Testis (tissue), 3 donors: ENCODE measurements around the gene IL16. TPM values are rescaled to one million over a fixed set of nuclear protein-coding genes. Genes with fewer than 3 reads are reported as not detected.

Experiments used
- DNase-seq: peaks from one replicate; pipeline ENCODE4 v3.0.0-alpha.2; 2019
- H3K27ac ChIP-seq, 2 donors: fragments of 200-600 bp; sonication (generic); one replicate each; pipeline ENCODE4 v1.5.1; 2019
- H3K27me3 ChIP-seq: fragments of 200-600 bp; sonication (generic); one replicate; pipeline ENCODE4 v1.5.1; 2019
- H3K36me3 ChIP-seq: fragments of 200-600 bp; sonication (generic); one replicate; pipeline ENCODE4 v1.5.1; 2017; ENCODE audit warnings: low read depth; ENCODE audit errors: missing control alignments
- H3K4me1 ChIP-seq: fragments of 200-600 bp; sonication (generic); one replicate; pipeline ENCODE4 v1.5.1; 2019
- H3K4me3 ChIP-seq, 2 donors: fragments of 200-600 bp; sonication (generic); one replicate each; pipeline ENCODE4 v1.5.1; 2017 to 2019
- H3K9me3 ChIP-seq: fragments of 200-600 bp; sonication (generic); one replicate; pipeline ENCODE4 v1.5.1; 2017
- CTCF ChIP-seq, 3 experiments: fragments of 450-650 bp in 2 of 3; fragments of 200-600 bp in 1 of 3; sonication (generic) in 1 of 3; IDR thresholded peaks; one replicate each; pipeline ENCODE4 v1.5.1; 2016 to 2019; ENCODE audit warnings: antibody characterized with exemption in 3 of 3, mild to moderate bottlenecking in 2 of 3, moderate library complexity in 1 of 3
- POLR2A ChIP-seq: fragments of 450-650 bp; IDR thresholded peaks from one replicate; pipeline ENCODE4 v1.6.1; 2017; ENCODE audit warnings: antibody characterized with exemption, mild to moderate bottlenecking, moderate library complexity
- WGBS, 2 donors: methylation state at CpG; one replicate each; pipeline ENCODE4 v1.1.5; 2018; 5-methylcytosine and 5-hydroxymethylcytosine counted together
- intact Hi-C: fragments of 100-400 bp; cut with DNase I; formaldehyde crosslinking; loops from one replicate; pipeline ENCODE4 v1.15.1; 2023; ENCODE audit warnings: low total_unique reads
- polyA plus RNA-seq: library from polyadenylated mRNA; stranded (reverse); fragments of 350-450 nt; fragmentation: Illumina TruSeq; extraction: RNeasy Lipid Tissue Mini Kit (QIAGEN cat#74804); gene quantifications from one replicate; pipeline ENCODE4 v1.2.3, GENCODE V29; 2014; ENCODE audit warnings: low read depth, low replicate concordance; ENCODE audit not compliant: insufficient read depth
- total RNA-seq, 2 donors: library from RNA; depleted of rRNA; stranded (reverse); fragments of >200 nt; gene quantifications; one replicate each; pipeline ENCODE4 v1.2.3, GENCODE V29; 2016

The IL16 gene
- total and polyA plus RNA-seq, 3 donors from 2014 or later, result 13.1 to 17.6 (median 14.9) TPM

GRCh38 chr15:81239190-81239589 lies 42.5 kb downstream of the IL16 start:
- Histone ChIP-seq H3K27me3 (no peaks in the 10 kb centered on the region), H3K4me3 (no peak overlapping the region), H3K27ac (no peak overlapping the region), H3K36me3 (no peaks in the 10 kb centered on the region), H3K9me3 (no peaks in the 10 kb centered on the region), H3K4me1 (peaks cover 16% of the 10 kb centered on the region)
- DNase-seq, result no peak
- intact Hi-C loops, result no loop called here
- TF ChIP-seq POLR2A, result no peak
- no peak for TF ChIP-seq CTCF (IDR thresholded peaks at IDR 0.05)

GRCh38 chr15:81242778-81243177 lies 46.1 kb downstream of the IL16 start:
- intact Hi-C loops, result no loop called here
- TF ChIP-seq POLR2A, result no peak
- TF ChIP-seq CTCF (IDR thresholded peaks at IDR 0.05), result no peak
- no peaks in the 10 kb centered on the region for H3K36me3 ChIP-seq
- WGBS, 2 donors, result 70% methylated on average over 1 of the region's 1 CpG
- no peaks in the 10 kb centered on the region for H3K9me3 ChIP-seq
- no peak overlapping the region for H3K4me3 ChIP-seq
- peaks cover 4% of the 10 kb centered on the region for H3K4me1 ChIP-seq
- H3K27me3 ChIP-seq, result no peaks in the 10 kb centered on the region
- DNase-seq, result no peak
- H3K27ac ChIP-seq, result no peak overlapping the region

- no peaks in the 10 kb centered on the region for H3K36me3 ChIP-seq
- H3K4me1 ChIP-seq, result peaks cover 4% of the 10 kb centered on the region
- TF ChIP-seq CTCF (IDR thresholded peaks at IDR 0.05) (no peak), POLR2A (no peak)
- H3K27ac ChIP-seq, result no peak overlapping the region
- intact Hi-C loops, result no loop called here
- no peak for DNase-seq
- no peaks in the 10 kb centered on the region for H3K9me3 ChIP-seq
- 80 to 97% methylated on average over 1 of the region's 1 CpG for WGBS, 2 donors
- H3K4me3 ChIP-seq, result no peak overlapping the region
- no peaks in the 10 kb centered on the region for H3K27me3 ChIP-seq
Observed at GRCh38 chr15:81244306-81244705, 47.6 kb downstream of the IL16 start.

- H3K36me3 ChIP-seq, result no peaks in the 10 kb centered on the region
- no peak overlapping the region for H3K4me3 ChIP-seq
- H3K27ac ChIP-seq, result no peak overlapping the region
- WGBS, 2 donors, result 96 to 97% methylated on average over 2 of the region's 2 CpGs
- no peak for TF ChIP-seq POLR2A
- intact Hi-C loops, result no loop called here
- no peaks in the 10 kb centered on the region for H3K27me3 ChIP-seq
- no peak for DNase-seq
- no peaks in the 10 kb centered on the region for H3K4me1 ChIP-seq
- H3K9me3 ChIP-seq, result no peaks in the 10 kb centered on the region
Observed at GRCh38 chr15:81253846-81254245, 57.2 kb downstream of the IL16 start.

- H3K4me1 ChIP-seq, result no peaks in the 10 kb centered on the region
- DNase-seq, result no peak
- no peaks in the 10 kb centered on the region for H3K9me3 ChIP-seq
- intact Hi-C loops, result no loop called here
- TF ChIP-seq POLR2A (no peak), CTCF (IDR thresholded peaks at IDR 0.05) (no peak)
- no peak overlapping the region for H3K4me3 ChIP-seq
- 61 to 84% methylated on average over 5 of the region's 5 CpGs for WGBS, 2 donors
- H3K36me3 ChIP-seq, result no peaks in the 10 kb centered on the region
- H3K27ac ChIP-seq, result no peak overlapping the region
- H3K27me3 ChIP-seq, result no peaks in the 10 kb centered on the region
Observed at GRCh38 chr15:81254277-81254915, 57.7 kb downstream of the IL16 start.
